K562 (cell line): ENCODE measurements around the gene FAM156A.

Source experiments
- CTCF ChIP-seq, 3 experiments: IDR thresholded peaks in 2 of 3; conservative IDR thresholded peaks in 1 of 3; 2 replicates each; pipeline ENCODE4 v1.5.1; 2011 to 2012; ENCODE audit warnings: low read length in 3 of 3, mild to moderate bottlenecking in 3 of 3, control low read depth in 2 of 3, improper control_type of control experiment in 1 of 3, inconsistent platforms in 1 of 3, low read depth in 1 of 3, mixed read lengths in 1 of 3, moderate library complexity in 1 of 3; ENCODE audit not compliant: insufficient read depth in 2 of 3
- NR2C2 ChIP-seq, 2 experiments: fragments of 200-800 bp in 1 of 2; sonication (Bioruptor generic) in 1 of 2; sonication (generic) in 1 of 2; formaldehyde crosslinking in 1 of 2; IDR thresholded peaks; 2 replicates each; pipeline versions ENCODE4 v1.6.1 to v1.8.0; 2016 to 2022; ENCODE audit warnings: mild to moderate bottlenecking in 1 of 2, missing compliant biosample characterization in 1 of 2, missing genetic modification characterization in 1 of 2, missing genetic modification reagents in 1 of 2
- POLR2A ChIP-seq: fragments of 450-650 bp; conservative IDR thresholded peaks from 2 replicates; pipeline ENCODE4 v1.6.1; 2016
- TAF15 ChIP-seq: fragments of 200-400 bp; formaldehyde crosslinking; IDR thresholded peaks from 2 replicates; pipeline ENCODE4 v1.6.1; 2017; ENCODE audit warnings: mild to moderate bottlenecking, low read depth, low read length, moderate library complexity
- TF ChIP-seq, protein P1 (sequence below): sonication (generic); formaldehyde crosslinking; IDR thresholded peaks from 2 replicates; pipeline ENCODE4 v1.8.0; 2022; ENCODE audit warnings: mild to moderate bottlenecking, missing genetic modification reagents

DNA sequence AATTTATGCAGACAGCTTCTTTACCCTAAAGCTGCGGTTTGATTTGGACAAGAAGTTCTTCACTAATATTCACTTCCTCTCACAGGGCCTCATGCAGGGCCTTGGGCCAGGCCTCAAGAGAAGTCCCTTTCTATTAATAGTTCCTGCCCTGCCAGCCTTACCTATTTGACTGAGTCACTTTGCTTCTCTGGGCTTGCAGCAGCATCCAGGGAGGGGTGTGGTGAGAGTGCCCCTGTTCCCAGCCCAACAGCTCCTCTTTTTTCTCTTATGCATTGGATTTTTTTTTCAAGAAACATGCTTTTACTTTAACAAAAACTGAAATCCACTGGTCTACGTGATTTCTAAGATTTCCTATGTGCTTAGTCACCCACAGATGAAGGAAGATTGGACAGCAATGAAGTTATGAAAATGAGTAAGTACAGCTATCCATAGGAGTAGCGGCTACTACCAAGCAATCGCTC lies 34.5 kb downstream of the FAM156A start:
- TF ChIP-seq TAF15, result no peak
- TF ChIP-seq POLR2A, result no peak
- TF ChIP-seq NR2C2 (CRISPR knock-in tag; IDR thresholded peaks at IDR 0.05), result no peak
- TF ChIP-seq NR2C2 (tag; IDR thresholded peaks at IDR 0.05), result no peak
- no peak for TF ChIP-seq CTCF (IDR thresholded peaks at IDR 0.05 in 2 of 3, conservative IDR thresholded peaks at IDR 0.05 in 1 of 3; ENCODE audit: insufficient read depth in 2 of 3, low read depth in 1 of 3, low read length in 3 of 3)
- TF ChIP-seq, protein P1, sequence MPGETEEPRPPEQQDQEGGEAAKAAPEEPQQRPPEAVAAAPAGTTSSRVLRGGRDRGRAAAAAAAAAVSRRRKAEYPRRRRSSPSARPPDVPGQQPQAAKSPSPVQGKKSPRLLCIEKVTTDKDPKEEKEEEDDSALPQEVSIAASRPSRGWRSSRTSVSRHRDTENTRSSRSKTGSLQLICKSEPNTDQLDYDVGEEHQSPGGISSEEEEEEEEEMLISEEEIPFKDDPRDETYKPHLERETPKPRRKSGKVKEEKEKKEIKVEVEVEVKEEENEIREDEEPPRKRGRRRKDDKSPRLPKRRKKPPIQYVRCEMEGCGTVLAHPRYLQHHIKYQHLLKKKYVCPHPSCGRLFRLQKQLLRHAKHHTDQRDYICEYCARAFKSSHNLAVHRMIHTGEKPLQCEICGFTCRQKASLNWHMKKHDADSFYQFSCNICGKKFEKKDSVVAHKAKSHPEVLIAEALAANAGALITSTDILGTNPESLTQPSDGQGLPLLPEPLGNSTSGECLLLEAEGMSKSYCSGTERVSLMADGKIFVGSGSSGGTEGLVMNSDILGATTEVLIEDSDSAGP (CRISPR knock-in tag), result no peak
